HG02571 (cell line): ENCODE results near the gene SNPH.

Source experiments
- ATAC-seq: cut with Tn5 transposase; IDR thresholded peaks from one replicate; pipeline ENCODE4 v1.9.1; 2021; ENCODE audit warnings: mild to moderate bottlenecking, moderate library complexity; ENCODE audit not compliant: unreplicated experiment

The SNPH gene

GRCh38 chr20:1286267-1287024, 20.4 kb downstream of the SNPH start:
- ATAC-seq: no peak

- no peak for ATAC-seq
Measured at GRCh38 chr20:1287306-1287705, 21.2 kb downstream of the SNPH start.

- ATAC-seq: no peak
Measured at GRCh38 chr20:1287787-1288569, 21.9 kb downstream of the SNPH start.

- no peak for ATAC-seq
Measured at GRCh38 chr20:1291191-1291741, 25.2 kb downstream of the SNPH start.

GRCh38 chr20:1292620-1293019, 26.5 kb downstream of the SNPH start:
- no peak for ATAC-seq

- no peak for ATAC-seq
Measured at GRCh38 chr20:1293641-1294379, 27.7 kb downstream of the SNPH start.

- no peak for ATAC-seq
Measured at GRCh38 chr20:1294497-1294896, 28.4 kb downstream of the SNPH start.

- no peak for ATAC-seq
Measured at GRCh38 chr20:1295276-1295930, 29.3 kb downstream of the SNPH start.

- no peak for ATAC-seq
Measured at GRCh38 chr20:1296117-1296610, 30.1 kb downstream of the SNPH start.

GRCh38 chr20:1296922-1297321, 30.8 kb downstream of the SNPH start:
- no peak for ATAC-seq

- no peak for ATAC-seq
Measured at GRCh38 chr20:1297486-1297885, 31.4 kb downstream of the SNPH start.

- ATAC-seq: no peak
Measured at GRCh38 chr20:1298166-1298565, 32.1 kb downstream of the SNPH start.

GRCh38 chr20:1298888-1299511, 32.9 kb downstream of the SNPH start:
- ATAC-seq: no peak

- ATAC-seq: no peak
Measured at GRCh38 chr20:1299522-1299921, 33.4 kb downstream of the SNPH start.

GRCh38 chr20:1300083-1300840, 34.2 kb downstream of the SNPH start:
- no peak for ATAC-seq

GRCh38 chr20:1301031-1301529, 35.0 kb downstream of the SNPH start:
- no peak for ATAC-seq

- no peak for ATAC-seq
Measured at GRCh38 chr20:1302685-1303541, 36.8 kb downstream of the SNPH start.
